Cortex of kidney (tissue), 1 donor: ENCODE data around the gene REN.

Source experiments
- DNase-seq: peaks from one replicate; lab custom pipeline; 2025; lab: John Stamatoyannopoulos, UW

The REN gene

DNA sequence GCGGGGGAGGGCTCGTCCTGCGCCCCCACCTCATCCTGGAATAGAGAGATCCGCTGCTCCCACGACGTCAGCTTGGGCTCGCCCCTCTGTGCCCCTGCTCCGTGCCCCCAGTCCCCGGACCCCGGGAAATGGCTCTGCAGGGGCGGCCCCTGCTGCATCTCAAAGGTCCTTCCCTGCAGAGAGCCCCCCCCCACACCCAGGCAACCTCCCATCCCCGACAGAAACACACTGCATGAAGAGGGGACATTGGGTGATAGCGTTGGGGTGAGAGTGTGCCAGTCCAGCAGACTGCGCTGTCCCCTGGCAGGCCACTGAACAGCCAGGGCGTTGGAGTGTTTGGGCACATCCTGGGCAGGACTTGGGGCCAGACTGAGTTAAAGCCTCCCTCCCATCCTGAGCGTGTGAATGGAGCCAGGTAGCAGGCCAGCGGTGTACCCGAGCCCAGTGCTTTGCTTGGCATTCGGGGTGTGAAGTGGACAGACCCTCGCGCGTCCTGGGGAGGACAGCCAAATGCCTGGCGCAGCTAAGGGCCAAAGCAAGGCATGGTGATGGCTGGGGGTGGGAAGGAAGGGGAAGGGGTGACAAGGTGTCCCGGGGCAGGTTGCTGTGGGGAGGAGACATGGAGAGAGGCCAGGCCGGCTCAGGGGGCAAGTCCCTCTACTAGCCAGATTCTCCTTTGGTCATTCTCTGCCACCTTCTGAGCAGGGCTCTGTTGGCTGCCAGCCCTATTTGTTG, 13.7 kb downstream of the REN start:
- DNase-seq: no peak

DNA sequence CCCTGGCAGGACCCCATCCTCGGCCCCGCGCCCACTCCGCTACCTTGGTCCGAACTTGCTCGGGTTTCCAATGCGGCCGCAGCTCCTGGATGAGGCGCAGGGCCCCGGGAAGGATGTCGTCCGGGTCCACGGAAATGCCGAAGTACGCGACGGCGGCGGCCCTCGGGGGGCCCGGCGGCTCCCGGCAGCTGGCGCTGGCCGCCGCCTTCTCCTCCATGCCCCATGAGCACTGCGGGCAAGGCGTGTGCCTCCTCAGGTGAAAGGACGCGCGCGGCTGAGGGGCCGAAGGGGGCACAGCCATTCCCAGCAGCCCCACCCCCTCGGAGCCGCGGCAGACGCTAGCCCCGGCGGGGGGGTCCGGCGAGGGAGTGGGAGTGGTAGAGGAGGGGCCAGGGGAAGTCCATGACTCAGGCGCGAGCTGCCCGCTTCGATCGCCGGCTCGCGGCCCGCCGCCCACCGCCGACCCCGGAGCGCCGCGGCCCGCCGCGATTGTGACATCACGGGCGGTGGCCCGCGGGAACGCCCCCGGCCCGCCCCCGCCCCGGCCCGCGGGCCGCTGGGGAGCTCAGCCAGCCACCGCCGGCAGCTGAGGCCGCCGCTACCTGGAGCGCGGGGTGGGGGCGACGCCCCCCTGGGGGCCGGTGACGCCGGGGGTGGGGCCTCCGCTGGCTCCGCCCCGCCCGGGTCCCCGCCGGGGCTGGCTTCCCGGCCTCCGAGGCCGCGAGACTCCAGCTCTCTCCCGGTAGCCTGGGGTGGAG, 14.4 kb downstream of the REN start, which contains the start of gene ETNK2:
Gene ETNK2 (minus strand): TSS at position 493 of the 758 bp plus-strand sequence. CDS start 192 bp downstream, at position 301.
- DNase-seq: peak; percentile 36

DNA sequence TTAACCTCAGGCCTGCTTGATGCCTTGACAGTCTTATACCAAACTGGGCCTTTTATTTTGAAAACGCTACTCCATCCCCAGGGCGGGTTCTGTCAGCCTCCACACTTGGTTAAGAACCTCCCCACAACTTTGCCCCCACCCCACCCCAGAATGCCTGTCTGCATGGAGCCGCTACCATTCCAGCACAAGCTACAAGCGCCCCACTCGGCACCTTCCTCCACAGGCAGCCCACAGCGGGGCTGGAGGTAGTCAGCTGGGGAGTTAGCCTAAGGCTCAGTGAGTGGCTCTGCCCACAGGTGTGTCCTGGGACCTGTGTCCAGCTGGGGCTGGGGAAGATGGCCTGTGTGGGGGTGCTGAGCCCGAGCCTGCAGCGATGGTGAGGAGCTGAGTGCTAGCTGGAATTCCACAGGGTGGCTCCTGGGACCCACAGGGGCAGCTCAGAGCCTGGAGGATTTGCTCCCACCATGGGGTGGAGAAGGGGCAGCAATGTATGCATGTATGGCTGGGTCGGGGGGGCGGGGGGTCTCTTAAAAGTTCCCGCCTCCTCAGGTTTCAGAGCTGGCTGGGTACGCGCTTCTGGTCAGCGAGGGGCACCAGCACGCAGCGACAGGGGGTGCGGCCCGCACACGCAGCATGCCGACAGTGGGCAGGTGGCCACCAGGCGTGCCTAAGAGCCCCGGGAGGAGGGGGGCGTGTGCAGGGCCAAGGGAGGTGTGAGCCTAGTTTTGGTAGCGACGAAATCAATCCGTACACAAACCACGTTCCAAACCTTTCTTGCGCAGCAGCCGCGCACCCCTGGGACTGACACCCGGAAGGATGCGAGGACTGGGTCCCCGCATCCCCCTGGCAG, 15.2 kb downstream of the REN start:
- no peak for DNase-seq

DNA sequence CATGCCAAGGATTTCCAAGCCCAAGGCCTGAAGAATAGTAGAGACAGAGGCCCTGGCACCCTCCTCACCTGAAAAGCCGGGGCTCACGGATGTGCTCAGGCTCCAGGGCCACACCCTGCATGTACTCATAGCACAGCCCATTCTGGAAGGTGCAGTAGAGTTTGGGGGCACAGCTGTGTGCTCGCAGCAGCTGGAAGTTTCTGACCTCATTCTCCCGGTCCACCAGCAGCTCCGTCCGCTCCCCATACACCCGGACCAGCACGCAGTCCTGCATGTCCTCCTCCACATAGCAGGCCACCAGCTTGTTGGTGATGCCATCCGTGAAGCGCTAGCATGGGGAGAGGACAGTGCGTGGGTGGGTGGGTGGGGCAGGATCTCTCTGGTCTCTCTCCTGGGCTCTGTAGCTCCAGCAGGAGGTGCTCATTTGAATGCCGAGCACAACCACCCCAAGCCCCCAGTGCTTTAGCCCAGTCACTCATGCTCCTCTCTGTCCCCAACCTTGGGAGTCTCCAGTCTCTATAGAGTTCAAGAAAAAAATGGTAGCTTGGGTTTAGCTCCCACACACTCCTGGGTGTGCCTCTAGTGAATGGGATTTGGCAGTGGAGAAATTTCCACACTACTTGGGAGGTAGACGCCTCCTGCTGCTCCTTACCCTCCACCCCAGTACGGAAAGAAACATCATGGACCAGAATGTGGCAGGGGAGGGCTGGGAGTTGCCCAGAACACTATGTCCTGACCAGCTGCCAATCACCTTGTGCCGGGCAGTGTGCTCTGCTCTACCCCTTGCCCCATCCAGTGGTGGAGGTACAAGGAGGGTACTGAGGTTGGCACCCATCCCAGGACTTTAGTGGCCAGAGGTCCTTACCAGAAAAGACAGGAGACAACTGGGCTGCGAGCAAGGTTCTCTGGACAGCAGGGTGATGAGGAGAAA, 16.2 kb downstream of the REN start:
- no peak for DNase-seq

DNA sequence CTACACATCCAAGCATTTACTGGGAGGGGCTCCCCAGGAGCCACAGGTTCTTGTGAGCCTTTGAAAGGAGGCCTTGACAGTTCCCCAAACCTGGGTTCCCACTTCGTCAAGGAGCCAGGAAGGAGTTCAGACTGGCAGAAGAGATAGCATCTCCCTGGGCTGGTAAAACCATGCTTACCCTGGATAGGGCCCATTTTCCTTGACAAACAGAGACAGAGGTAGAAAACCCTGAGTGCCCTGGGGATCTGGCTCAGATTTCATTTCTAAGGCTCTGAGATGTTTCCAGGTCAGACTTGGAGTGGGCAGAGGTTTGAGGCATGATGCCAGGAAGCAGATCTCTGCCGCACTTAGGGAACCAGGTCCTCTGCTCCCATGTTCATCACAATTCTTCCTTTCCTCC, 17.0 kb downstream of the REN start:
- DNase-seq: no peak

DNA sequence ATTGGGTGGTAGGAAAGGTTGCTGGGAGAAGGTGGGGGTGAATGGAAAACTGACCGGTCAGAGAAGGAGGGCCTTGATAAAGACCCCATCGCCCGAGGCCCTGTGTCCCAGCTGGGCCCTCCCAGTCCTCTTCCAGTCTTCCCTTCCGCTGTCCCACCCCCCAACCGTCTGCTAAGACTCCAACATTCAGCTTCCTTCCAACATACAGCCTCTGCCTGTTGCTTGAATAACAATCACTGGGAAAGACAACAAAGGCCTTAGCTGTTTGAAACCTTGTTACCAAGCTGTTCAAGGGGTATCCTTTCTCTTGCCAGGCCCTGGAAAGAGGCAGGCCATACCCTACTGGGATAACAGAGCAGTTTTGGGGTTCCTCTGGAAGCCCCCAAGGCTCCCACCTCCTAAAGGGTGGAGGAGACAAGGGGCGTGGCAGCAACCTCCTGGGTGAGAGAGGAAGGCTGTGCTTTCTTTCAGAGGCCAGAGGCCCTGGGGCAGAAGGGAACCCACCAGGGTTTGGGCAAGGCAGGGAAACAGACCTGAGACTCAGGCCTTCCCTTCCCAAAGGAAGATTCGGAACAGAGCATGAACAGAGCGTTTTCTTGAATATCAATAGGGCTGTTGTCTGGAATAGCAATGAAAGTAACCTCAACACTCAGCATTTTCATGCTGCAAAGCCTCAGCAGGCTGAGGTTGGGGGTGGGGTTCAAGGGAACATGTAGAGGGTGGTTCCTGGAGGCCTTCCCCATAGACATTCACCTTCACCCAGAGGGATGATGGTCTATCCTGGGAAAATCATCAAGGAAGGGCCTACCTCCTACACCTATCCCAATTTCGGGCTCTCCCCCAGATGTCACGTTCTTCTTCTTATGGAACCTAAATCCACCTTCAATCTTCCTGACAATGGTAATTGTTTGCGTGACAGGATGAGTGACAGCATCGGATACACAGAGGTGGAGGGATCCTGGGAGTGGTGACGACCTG, 18.4 kb downstream of the REN start:
- no peak for DNase-seq

DNA sequence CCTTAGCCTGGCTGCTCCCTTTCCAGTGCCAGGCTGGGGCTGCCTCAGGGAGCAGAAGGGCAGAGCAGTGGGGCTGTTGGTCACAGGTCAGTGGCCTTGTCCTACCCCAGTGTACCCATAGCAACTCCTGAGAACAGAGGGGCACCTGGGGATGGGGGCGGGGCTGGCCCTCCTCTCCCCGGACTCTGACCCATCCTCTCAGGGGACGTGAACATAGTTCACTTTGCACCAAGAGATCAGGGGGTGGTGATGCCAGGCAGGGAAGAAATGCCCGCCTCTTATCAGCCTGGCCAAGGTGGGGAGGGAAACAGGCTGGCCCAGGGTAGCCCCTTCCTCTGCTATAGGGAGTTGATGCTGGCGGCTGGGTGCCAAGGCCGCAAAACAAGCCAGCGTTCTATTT, 19.2 kb downstream of the REN start:
- DNase-seq: no peak

DNA sequence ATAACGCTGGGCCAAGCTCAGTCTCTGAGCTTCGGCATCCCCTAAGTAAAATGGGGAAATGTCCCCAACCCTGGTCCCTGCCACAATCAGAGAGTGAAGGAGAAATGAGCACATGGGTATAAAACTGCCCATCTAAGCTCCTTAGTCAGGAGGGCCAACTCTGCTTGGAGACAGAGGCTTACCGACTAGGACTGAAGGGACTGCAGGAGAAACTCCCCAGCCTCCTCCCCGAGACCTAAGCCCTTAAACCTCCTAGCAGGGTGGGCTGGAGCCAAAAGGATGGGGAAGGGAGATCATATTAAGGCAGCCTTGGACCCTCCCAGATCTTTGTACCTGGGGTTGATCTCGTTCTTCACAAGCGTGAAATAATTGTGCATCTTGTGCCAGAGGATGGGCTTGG, 19.8 kb downstream of the REN start:
- DNase-seq: no peak

DNA sequence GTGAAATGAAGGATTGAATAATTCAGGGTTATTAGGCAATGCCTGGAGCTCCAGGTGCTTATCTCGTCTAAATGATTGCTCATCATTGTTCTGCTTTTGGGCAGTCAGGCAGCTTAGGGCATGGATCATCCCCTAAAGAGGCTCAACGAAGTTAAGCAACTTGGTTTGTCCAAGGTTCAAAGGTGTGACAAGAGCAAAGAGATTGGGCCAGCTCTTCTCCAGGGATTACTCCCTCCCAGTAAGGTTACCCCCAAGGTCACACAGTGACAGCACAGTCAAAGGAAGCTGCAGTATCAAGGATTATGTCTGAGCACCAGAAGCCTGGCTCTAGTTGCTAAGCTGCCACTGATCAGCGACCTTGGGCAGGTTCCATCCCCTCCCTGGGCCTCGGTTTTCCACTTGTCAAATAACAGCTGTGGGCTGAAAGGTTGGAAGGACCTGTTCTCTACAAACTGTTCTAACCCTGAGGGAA, 21.1 kb downstream of the REN start:
- DNase-seq: no peak

DNA sequence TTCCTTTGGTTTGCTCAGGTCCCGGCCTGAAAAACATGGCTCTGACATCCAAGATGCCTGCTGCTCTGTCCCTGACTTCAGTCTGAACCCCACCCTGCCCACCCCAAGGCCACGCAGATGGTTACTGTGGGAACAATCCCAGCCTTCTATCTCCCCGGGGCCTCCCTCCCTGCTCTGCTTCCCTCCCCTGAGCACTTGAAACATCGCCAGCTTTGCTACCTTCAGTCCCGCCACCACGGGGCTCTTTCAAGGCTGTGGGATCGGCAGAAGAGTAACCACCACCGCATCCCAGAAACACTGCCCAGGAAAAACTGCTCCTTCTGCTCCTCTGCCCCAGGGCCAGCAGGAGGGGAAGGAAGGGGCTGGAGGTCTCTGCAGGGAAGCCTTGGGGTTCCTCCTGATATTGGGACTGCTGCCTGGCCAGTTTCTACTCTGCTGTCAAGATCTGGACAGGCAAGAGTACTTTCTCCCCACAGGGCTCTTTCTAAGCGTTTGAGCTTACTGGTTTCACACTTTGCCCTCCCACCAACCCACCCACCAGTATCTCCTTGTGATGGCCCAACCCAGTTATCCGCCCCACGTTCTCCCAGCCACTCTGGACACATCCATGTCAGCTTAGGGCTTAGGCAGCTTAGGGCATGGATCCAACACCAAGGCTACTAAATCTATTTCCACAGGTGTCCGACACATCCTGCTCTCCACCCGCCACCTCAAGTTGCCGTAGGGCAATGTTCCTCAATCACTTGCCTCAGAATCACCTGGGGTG, 22.7 kb downstream of the REN start:
- no peak for DNase-seq

DNA sequence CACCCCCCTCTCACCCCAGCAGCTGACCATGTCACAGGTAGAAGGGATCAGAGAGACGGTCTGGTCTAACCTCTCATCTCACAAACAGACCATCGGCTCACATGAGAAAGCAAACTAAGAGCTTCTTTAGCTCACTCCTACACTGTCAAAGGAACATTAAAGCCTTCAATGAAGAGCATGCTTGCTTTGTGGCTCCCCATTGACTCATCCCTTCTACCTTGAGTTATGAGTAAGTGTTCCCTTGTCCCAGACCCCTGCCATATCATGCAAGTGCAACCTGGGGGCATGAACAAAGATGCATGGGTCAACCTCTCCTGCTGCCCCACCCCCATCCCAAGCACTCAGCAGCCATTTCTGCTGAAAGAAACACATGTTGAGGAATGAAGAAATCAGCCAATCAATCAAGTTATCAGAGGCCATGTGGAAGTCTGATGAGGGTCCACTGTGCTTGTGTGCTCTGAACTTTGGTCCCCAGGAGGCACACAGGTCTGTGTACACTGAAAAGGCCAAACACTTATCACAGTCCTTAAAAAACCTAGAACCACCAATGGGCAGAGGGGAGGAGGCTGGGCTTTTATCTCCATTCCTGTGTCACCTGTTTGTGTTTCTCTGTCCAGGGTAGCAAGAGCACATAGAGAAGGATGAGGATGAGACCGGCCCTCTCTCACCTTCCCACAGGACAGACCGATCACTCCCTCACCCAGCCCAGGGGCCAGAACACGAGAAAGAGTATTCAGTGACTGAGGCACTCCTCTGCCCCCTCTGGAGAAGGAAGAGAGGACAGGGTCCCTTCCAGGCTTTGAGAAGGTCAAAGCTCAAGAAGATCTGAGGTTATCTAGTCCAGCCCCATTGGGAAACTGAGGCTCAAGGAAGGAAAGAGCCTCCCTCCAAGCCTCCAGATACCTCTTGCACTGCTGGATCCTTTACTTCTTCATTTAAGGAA, 23.8 kb downstream of the REN start:
- DNase-seq: no peak

DNA sequence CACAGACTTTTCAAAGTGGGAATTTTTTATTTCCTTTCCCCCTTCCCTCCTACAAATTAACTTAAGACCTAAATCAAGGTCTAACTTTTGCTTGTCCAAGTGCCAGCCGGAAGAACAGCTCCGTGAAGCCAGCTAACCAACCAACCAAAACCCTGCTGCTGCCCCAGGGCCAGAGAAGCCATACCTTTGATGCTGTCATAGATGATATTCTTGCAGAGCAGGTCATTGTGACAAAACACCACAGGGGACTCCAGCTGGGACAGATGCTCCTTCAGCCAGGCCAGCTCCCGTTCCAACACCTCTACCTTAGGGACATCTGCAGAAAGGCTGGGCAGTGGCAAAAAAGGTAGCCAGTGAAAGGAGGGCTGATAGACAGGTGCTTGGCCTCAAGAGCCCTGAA, 25.0 kb downstream of the REN start:
- DNase-seq: no peak

DNA sequence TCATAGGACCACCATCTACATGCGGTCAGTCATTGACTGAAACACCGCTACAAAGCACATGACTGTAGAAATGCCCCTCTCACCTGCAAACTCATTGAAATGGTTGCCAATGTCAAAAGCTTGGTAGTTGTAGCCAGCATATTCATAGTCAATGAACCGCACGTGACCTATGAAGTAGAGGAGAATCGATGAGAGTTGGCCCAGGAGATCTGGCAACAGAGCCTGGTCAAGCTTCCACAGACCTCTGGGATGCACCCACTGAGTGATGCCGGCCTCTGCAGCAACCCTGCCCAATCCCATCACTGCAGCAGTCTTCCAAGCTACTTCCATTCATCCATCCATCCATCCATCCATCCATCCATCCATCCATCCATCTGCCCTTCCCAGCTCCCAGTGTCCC, 26.2 kb downstream of the REN start:
- no peak for DNase-seq

DNA sequence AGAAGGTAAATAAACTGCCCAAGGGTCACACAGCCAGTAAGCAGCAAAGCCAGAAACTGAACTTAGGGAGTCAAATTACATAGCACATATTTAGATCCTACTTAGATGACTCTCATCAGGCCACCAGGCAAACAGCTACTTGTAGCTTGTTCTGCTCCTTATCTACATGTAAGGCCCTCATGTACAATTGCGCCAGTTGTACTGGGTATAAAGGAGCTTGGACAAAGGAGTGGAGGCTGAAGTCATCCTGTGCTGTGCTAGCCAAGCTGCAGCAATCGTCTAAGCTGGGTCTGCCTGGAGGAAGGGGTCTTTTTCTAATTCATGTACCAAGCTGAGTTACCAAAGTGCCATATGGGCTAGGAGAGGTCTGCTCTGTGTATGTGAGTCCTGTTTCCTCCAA, 27.0 kb downstream of the REN start:
- no peak for DNase-seq

DNA sequence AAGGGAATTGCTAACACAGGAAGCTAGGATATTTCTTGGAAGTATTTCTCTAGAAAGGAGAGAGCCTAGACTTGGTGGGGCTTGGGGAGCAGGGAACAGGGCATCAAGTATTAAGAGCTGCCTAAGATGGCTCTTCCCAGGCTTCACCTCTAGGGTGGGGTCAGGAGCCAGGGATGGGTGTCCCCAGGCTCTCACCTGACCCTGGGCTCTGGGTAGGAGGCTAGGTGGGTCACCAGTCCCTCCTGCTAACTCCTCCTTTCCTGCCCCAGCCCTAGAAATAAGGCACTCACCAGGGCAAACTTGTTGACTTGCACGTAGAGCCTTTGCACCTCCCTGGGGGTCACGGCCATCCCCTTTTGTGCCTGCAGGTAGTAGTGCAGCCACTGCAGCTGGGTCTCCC, 29.3 kb downstream of the REN start:
- no peak for DNase-seq

DNA sequence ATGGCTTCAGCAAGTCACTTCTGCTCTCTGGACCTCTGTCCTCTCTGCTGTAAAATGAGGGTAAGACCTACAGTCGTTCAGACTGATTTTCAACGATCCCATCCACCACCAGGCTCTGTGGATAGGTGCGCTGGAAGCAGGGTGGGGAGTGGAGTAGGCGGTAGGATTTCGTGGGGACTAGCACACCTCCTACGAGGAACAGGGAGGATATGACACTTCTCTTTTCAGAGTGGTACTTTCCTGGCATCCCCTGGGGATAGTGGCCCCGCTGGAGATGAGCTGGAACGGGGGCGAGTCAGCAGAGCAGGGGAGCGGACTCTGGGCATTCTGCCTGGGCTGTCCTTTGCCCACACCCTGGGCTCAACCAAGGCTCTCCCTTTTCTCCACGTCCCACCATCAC, 32.0 kb downstream of the REN start:
- no peak for DNase-seq

DNA sequence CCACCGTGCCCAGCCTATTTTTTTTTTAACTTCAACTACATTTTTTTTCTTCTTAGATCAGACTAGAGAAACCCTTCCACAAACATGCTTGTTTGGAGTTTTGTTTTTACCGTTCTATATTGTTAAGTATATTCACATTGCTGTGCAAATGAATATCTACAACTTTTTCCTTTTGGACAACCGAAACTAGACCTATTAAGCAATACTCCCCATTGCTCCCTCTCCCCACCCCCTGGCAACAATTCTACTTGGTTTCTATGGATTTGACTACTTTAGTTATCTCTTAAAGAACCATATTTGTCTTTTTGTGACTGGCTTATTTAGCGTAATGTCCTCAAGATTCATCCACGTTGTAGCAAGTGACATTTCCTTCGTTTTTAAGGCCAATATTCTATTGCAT, 33.4 kb downstream of the REN start:
- no peak for DNase-seq

DNA sequence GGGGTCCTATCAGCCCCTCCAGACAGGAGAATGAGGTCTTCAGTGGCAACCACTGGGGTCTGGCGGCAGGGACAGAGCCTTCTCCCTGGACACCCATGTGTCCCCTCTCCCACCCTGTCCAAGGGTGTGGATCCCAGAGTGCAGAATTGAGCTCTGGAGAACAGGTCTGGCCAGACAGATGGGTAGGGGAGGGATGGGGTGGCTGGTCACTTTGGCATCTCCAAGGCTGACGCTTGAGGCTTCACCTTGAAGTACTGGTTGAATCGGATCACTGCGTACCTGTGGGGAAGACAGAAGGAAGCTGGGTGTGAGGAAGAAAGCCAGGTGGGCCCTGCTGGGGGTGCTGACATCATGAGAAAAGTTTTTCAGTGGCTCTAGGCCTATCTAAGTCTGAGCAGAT, 34.2 kb downstream of the REN start:
- DNase-seq: no peak
